Posterior vena cava (tissue), 2 donors: Measurements from ENCODE around the gene GARIN5A. TPM values are rescaled to one million over a fixed set of nuclear protein-coding genes. Genes with fewer than 3 reads are reported as not detected.

Experiments used
- DNase-seq: peaks from one replicate; pipeline ENCODE4 v3.0.0-alpha.2; 2020; ENCODE audit warnings: low spot score
- intact Hi-C, 2 donors: fragments of 100-400 bp; cut with DNase I; formaldehyde crosslinking; loops; one replicate each; pipeline versions ENCODE4 v1.14.1 to v1.14.2; 2022 to 2023
- total RNA-seq, 2 donors: library from RNA; stranded (reverse); fragmentation: NEBNext Ultra II Directional; extraction: Animal tissue kit (Norgen Biotek cat#: 25700); gene quantifications; one replicate each; pipeline ENCODE4 v1.2.1, GENCODE V29; 2021
- donor health status: DM: yes; HTN: yes; CAD: no.
- donor health status: DM: yes; HTN: yes; CAD: no.

GARIN5A gene
- total RNA-seq, 2 donors from 2014 or later, result not detected

GRCh38 chr19:50510121-50510670 is 33.5 kb upstream of the GARIN5A start:
- intact Hi-C loops, result no loop called here
- DNase-seq, result peak; percentile 80

DNA sequence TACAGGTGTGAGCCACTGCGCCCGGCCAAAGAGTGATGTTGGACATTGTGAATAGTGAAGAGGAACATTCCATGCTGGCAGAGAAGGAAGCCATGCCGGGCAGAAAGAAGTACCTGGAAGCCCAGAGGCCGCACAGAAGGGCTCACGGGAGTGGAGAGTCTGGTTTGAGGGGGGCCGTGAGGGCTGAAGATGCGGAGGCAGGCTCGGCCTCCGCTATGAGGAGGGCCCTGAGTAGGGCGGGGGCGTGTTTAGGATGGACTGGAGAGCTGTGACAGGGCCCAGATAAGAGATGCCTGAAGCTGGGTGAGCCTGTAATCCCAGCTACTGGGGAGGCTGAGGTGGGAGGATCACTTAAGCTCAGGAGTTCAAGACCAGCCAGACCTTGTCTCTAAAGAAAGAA is 32.7 kb upstream of the GARIN5A start:
- DNase-seq, result peak; percentile 57
- intact Hi-C loops, result no loop called here

DNA sequence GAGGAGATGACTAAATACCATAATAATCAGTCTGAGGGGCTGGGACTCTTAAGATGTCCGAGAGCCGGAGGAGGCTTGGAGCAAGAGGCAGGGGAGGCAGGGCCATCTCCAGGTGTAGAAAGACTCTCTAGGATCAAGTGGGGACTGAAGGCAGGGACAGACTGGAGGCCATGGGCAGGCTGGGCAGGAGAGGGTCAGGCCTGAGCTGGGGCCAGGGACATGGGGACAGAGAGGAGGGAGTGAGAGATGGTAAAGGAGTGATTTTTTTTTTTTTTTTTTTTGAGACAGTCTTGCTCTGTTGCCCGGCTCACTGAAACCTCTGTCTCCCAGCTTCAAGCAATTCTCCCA is 32.2 kb upstream of the GARIN5A start:
- intact Hi-C loops, result no loop called here

GRCh38 chr19:50507376-50507775 is 30.7 kb upstream of the GARIN5A start:
- no peak for DNase-seq
- intact Hi-C loops, result no loop called here

More for the DNA sequence above, 32.2 kb upstream of the GARIN5A start:
- DNase-seq, result peak; percentile 65

DNA sequence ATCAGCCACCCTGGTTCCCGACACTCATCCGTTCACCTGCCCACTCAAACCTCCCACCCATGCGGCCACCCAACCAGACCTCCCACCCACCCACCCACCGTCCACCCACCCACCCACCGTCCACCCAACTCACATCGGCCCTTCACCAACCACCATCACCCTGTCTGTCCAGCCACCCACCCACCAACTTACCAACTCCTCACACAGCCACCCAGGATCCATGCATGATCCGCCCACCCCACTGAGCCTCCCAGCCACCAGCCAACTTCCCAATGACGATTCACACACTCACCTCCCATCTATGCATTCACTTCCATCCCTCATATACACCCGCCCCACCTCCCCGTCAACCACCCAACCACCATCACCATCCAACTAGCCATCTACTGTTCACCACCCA is 30.1 kb upstream of the GARIN5A start:
- intact Hi-C loops, result no loop called here

DNA sequence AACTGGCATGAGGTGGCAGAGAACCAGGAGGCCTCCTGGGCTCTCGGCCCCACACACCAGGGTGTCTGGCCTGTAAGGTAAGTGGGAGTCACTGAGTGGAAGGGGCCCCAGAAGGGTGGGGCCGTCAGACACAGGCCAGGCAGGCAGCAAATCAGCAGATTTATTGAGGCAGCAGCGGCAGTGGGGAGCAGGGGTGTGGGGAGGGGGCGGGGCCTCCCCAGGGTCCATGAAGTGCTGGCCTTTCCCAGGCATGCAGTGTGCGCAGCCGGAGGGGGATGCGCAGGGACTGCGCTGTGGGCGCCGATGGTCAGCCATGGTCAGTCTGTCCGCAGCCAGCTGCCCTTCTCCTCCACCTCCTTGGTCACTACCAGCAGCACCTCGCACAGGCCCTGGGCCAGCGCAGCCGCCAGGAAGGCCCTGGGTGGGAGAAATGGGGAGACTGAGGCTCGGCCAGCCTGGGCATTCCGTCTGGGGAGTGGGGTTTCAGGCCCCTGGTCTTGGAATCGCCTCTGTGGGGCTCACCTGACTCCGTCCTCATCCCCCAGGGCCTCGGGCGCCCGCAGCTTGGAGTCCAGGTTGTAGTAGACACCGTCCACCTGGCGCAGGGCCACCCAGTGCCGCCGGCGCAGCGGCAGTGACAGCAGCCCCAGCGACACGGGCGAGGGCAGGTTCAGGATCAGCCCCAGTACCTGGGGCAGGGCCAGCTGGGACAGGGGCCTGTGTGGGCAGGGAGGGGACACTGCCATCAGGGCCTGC is 29.4 kb upstream of the GARIN5A start:
- DNase-seq, result peak; percentile 72
- intact Hi-C loops, result no loop called here

More for the DNA sequence above, 30.1 kb upstream of the GARIN5A start:
- peak; percentile 37 for DNase-seq

- DNase-seq, result peak; percentile 73
Measured at GRCh38 chr19:50501568-50502475, 25.2 kb upstream of the GARIN5A start.

GRCh38 chr19:50501186-50501567 is 24.5 kb upstream of the GARIN5A start:
- peak; percentile 58 for DNase-seq
- intact Hi-C loops, result no loop called here

More at GRCh38 chr19:50501568-50502475, 25.2 kb upstream of the GARIN5A start:
- intact Hi-C loops, result no loop called here

DNA sequence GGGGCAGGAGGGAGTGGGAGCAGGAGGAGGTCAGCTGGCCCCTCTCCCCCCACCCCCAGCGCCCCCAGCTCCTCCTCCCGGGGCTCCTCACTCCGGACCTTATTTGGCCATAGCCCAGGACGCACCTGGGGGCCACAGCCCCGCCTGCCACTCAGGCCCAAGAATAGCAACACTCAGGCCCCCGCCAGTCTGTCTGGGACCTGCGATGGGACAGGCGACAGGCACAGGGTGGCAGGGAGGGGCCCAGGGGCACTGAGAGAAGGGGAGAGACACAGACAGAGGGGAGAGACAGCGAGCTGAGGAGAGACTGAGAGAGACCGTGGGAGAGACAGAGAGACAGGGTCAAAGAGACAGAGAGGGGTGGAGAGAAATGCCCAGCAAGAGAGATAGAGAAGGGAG is 24.1 kb upstream of the GARIN5A start:
- DNase-seq, result peak; percentile 80

GRCh38 chr19:50500060-50500752 is 23.6 kb upstream of the GARIN5A start:
- intact Hi-C loops, result no loop called here
- DNase-seq, result peak; percentile 73

More for the DNA sequence above, 24.1 kb upstream of the GARIN5A start:
- intact Hi-C loops, result no loop called here

- DNase-seq, result no peak
Measured at GRCh38 chr19:50498219-50499056, 21.8 kb upstream of the GARIN5A start.

DNA sequence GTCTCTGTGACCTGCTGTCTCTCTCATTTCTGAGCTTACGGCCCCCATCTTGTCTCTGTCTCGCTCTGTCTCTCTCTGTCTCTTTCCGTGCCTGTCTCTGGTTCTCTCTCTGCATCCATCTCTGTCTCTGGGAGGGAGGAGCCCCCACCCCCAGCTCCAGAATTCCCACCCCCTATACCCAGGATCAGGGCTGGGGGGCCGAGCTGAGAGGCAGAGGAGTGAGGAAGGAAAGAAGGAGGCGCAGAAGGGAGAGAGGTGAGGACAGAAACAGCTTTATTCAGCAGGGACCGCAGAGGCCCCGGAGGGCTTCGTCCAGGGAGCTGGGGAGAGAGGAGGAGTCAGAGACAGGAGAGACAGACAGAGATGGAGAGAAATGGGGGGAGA is 20.4 kb upstream of the GARIN5A start:
- intact Hi-C loops, result no loop called here
- DNase-seq, result peak; percentile 56

More at GRCh38 chr19:50498219-50499056, 21.8 kb upstream of the GARIN5A start:
- intact Hi-C loops, result no loop called here

- intact Hi-C loops, result no loop called here
Measured at GRCh38 chr19:50496189-50497021, 19.8 kb upstream of the GARIN5A start.

DNA sequence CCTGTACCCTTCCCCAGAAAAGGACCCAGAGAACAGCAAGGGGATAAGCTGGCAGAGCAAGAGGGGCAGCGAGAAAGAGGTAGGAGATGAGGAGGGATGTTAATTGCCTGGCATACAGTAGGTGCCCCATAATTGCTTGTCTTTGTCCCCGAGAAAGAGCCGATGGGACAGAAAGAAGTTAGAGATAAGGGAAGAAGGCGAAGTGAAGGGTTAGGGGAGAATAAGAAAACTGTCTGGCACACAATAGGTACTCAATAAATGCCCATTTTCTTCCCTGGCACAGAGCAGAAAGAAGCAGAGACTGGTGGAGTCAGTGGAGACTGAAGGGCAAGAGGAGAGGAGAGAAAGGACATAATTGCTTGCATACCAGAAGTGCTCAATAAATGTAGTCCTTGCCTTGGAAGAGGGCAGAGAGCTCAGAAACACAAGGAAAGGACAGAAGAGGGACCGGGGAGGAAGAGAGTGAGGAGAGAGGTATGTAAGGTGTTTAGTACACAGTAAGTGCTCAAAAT is 18.4 kb upstream of the GARIN5A start:
- no peak for DNase-seq
- intact Hi-C loops, result no loop called here

More at GRCh38 chr19:50496189-50497021, 19.8 kb upstream of the GARIN5A start:
- DNase-seq, result peak; percentile 53

DNA sequence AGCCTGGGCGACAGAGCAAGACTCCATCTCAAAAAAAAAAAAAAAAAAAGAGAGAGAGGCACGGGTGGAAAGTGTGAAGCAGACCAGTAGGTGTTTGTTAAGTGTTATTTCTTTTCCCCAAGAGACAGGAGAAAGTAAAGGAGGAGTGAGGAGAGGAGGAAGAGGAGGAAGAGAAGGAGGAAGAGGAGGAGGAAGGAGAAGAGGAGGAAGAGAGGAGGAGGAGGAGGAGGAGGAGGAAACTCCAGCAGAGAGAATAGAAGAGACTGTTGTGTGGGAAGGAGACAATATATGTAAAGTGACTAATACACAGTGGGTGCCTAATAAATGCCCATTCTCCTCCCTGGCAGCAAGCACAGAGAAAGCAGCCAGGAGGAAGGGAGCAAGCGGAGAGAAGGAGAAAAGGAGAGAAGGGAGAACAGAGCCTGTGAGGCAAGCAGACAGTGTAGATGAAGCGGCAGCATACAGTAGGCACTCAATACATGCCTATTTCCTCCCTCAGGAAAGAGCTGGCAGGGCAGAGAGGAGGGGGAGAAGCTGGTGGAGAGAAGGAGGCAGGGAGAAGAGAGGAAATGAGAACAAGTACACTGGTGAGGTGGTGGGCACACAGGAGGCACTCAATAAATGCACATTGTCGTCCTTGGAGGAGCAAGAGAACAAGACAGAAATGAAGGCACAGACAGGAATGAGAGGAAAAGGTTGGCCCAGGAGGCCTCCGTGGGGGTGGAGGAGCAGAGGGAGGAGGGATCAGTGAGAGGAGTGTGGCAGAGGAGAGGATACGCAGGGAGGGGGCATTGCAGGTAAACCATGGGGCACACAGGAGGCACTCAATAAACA is 17.8 kb upstream of the GARIN5A start:
- intact Hi-C loops, result no loop called here
- DNase-seq, result no peak

DNA sequence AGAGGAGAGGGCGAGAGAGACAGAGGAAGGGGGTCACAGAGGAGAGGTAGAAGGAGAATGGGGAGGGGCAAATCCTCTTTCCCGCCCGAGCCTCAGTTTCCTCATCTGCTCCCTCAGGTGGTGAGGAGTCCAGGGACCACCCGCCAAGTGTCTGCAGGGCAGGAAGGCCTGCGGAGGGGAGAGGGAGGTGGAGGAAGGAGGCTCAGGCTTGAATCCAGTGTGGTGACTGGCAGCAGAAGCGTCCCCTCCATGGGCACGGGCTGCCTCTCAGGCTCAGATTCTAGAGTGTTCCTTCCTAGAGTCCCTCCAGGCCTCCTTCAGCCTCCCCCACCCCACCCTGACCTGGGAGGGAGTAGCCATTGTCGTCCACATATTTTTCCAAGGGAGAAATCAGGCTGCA is 16.5 kb upstream of the GARIN5A start:
- DNase-seq, result peak; percentile 66
- intact Hi-C loops, result no loop called here
